Mesothelial cell of epicardium (in vitro differentiated cells): Measurements from ENCODE around the gene RBM26. TPM values are rescaled to one million over a fixed set of nuclear protein-coding genes. Genes with fewer than 3 reads are reported as not detected.

Source experiments
- DNase-seq, 2 experiments: peaks; one replicate each; pipeline ENCODE4 v3.0.0; 2021; ENCODE audit warnings: low spot score in 2 of 2; ENCODE audit not compliant: unreplicated experiment in 2 of 2
- H3K27ac Mint-ChIP-seq: 2 replicates; pipeline ENCODE4 v1.8.0; 2021; ENCODE audit warnings: mixed read lengths
- H3K27me3 Mint-ChIP-seq: 2 replicates; pipeline ENCODE4 v1.8.0; 2021; ENCODE audit warnings: low read depth, mixed read lengths
- H3K36me3 Mint-ChIP-seq: 2 replicates; pipeline ENCODE4 v1.8.0; 2021; ENCODE audit warnings: mixed read lengths
- H3K4me1 Mint-ChIP-seq: 2 replicates; pipeline ENCODE4 v1.8.0; 2021; ENCODE audit warnings: mixed read lengths
- H3K4me3 Mint-ChIP-seq: 2 replicates; pipeline ENCODE4 v1.8.0; 2021; ENCODE audit warnings: mild to moderate bottlenecking, moderate library complexity, mixed read lengths
- H3K9me3 Mint-ChIP-seq: 2 replicates; pipeline ENCODE4 v1.8.0; 2021; ENCODE audit warnings: mixed read lengths
- CTCF ChIP-seq: fragments of 200-600 bp; sonication (generic); IDR thresholded peaks from one replicate; pipeline ENCODE4 v1.5.0; 2021; ENCODE audit warnings: antibody characterized with exemption; ENCODE audit not compliant: unreplicated experiment
- total RNA-seq: library from RNA; stranded (reverse); gene quantifications from 3 replicates; pipeline ENCODE4 v1.2.1, GENCODE V29; 2021

Gene RBM26
- total RNA-seq, 1 donor from 2014 or later, result 87.3 TPM

- no peak for DNase-seq
- TF ChIP-seq CTCF, result no peak
- Mint-ChIP-seq H3K27ac (no peak overlapping the region), H3K27me3 (no peaks in the 10 kb centered on the region), H3K36me3 (peaks cover 22% of the 10 kb centered on the region), H3K4me3 (no peak overlapping the region), H3K9me3 (peaks cover 16% of the 10 kb centered on the region), H3K4me1 (peaks cover 6% of the 10 kb centered on the region)
These were observed 20.4 kb downstream of the RBM26 start for GRCh38 chr13:79385694-79386093.

GRCh38 chr13:79384022-79384610 is 21.9 kb downstream of the RBM26 start:
- no peak for DNase-seq
- H3K9me3 Mint-ChIP-seq, result peaks cover 14% of the 10 kb centered on the region
- no peaks in the 10 kb centered on the region for H3K27me3 Mint-ChIP-seq
- H3K4me3 Mint-ChIP-seq, result no peak overlapping the region
- peaks cover 7% of the 10 kb centered on the region for H3K4me1 Mint-ChIP-seq
- no peak overlapping the region for H3K27ac Mint-ChIP-seq
- peaks cover 20% of the 10 kb centered on the region for H3K36me3 Mint-ChIP-seq
- no peak for TF ChIP-seq CTCF

GRCh38 chr13:79382545-79383275 is 23.3 kb downstream of the RBM26 start:
- H3K4me3 Mint-ChIP-seq, result no peak overlapping the region

DNA sequence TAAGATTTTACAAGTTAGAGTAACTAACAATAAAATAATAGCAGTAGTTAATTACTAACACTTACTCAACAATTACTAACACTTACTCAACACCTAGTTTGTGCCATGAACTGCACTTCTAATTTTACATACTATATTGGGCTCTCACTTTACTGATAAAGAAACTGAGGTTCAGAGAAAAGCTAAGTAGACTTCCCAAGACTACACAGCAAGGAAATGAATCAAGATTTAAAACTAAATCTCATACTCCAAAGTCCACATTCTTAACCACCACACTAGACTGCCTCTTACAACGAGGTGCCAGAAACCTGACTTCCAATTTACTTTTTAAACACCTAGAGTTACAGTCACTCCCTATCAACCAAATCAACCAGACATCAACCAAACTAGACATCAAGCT is 25.1 kb downstream of the RBM26 start:
- no peak for TF ChIP-seq CTCF
- H3K4me1 Mint-ChIP-seq, result peaks cover 5% of the 10 kb centered on the region
- H3K4me3 Mint-ChIP-seq, result no peak overlapping the region
- H3K36me3 Mint-ChIP-seq, result peaks cover 30% of the 10 kb centered on the region
- peaks cover 12% of the 10 kb centered on the region for H3K9me3 Mint-ChIP-seq
- H3K27me3 Mint-ChIP-seq, result no peaks in the 10 kb centered on the region
- H3K27ac Mint-ChIP-seq, result no peak overlapping the region
- DNase-seq, result no peak

More at GRCh38 chr13:79382545-79383275, 23.3 kb downstream of the RBM26 start:
- peaks cover 7% of the 10 kb centered on the region for H3K4me1 Mint-ChIP-seq
- peaks cover 12% of the 10 kb centered on the region for H3K9me3 Mint-ChIP-seq
- peaks cover 26% of the 10 kb centered on the region for H3K36me3 Mint-ChIP-seq
- H3K27me3 Mint-ChIP-seq, result no peaks in the 10 kb centered on the region
- no peak for DNase-seq
- no peak for TF ChIP-seq CTCF
- no peak overlapping the region for H3K27ac Mint-ChIP-seq

GRCh38 chr13:79379274-79379673 is 26.8 kb downstream of the RBM26 start:
- H3K36me3 Mint-ChIP-seq, result peaks cover 30% of the 10 kb centered on the region
- DNase-seq, result no peak
- H3K4me3 Mint-ChIP-seq, result no peak overlapping the region
- TF ChIP-seq CTCF, result no peak
- no peaks in the 10 kb centered on the region for H3K27me3 Mint-ChIP-seq
- no peak overlapping the region for H3K27ac Mint-ChIP-seq
- peaks cover 3% of the 10 kb centered on the region for H3K4me1 Mint-ChIP-seq
- H3K9me3 Mint-ChIP-seq, result peaks cover 12% of the 10 kb centered on the region
